ENCODE data around the gene MYPOP. TPM values are rescaled to one million over a fixed set of nuclear protein-coding genes. Genes with fewer than 3 reads are reported as not detected.
A peak's percentile ranks its signal among the peaks of the same experiment; 100 is the strongest.

Gene MYPOP
- total and polyA plus RNA-seq, 2 of the 13 experiments (the other 11 are each of a cell fraction or from before 2014, with no cell fraction given) = 2.3 to 2.7 TPM

DNA sequence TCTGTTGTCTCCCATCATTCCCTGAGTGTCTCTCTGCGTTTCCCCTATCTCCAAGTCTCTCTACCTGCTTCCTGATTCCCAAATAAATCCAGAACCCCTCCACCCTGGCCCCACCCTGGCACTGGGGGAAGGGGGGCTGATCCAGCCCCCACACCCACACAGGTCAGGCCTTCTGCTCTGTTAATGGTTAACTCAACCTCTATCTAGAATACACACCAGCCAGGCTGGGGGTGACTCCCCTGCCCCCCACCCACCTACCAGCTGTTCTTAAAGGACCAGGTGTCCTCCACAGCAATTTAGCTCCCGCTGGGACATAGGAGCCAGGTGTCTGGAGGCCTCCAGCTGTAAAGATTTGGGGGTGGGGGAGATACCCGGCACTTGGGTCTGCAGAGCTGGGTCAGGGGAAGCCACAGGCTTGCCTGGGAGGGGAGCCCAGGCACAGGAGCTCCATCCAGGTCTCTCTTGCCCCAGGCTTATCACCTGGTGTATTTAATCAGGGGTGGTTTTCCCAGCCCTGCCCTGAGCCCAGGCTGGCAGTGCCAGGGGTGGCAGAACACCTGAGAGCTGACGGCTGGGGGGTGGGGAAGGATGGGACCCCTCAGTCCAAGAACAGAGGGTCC is 20.4 kb downstream of the MYPOP start (continued):
- TF ChIP-seq, protein P1, sequence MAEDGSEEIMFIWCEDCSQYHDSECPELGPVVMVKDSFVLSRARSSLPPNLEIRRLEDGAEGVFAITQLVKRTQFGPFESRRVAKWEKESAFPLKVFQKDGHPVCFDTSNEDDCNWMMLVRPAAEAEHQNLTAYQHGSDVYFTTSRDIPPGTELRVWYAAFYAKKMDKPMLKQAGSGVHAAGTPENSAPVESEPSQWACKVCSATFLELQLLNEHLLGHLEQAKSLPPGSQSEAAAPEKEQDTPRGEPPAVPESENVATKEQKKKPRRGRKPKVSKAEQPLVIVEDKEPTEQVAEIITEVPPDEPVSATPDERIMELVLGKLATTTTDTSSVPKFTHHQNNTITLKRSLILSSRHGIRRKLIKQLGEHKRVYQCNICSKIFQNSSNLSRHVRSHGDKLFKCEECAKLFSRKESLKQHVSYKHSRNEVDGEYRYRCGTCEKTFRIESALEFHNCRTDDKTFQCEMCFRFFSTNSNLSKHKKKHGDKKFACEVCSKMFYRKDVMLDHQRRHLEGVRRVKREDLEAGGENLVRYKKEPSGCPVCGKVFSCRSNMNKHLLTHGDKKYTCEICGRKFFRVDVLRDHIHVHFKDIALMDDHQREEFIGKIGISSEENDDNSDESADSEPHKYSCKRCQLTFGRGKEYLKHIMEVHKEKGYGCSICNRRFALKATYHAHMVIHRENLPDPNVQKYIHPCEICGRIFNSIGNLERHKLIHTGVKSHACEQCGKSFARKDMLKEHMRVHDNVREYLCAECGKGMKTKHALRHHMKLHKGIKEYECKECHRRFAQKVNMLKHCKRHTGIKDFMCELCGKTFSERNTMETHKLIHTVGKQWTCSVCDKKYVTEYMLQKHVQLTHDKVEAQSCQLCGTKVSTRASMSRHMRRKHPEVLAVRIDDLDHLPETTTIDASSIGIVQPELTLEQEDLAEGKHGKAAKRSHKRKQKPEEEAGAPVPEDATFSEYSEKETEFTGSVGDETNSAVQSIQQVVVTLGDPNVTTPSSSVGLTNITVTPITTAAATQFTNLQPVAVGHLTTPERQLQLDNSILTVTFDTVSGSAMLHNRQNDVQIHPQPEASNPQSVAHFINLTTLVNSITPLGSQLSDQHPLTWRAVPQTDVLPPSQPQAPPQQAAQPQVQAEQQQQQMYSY (CRISPR knock-in tag; IDR thresholded peaks at IDR 0.05) = no peak
- TF ChIP-seq ZNF503 (CRISPR knock-in tag; IDR thresholded peaks at IDR 0.05) (peak; percentile 86; the same call in 1 of the 2 replicates), SNAI1 (CRISPR knock-in tag; IDR thresholded peaks at IDR 0.05; ENCODE audit: borderline replicate concordance) (no peak), CBFB (CRISPR knock-in tag; IDR thresholded peaks at IDR 0.05) (0 out of 2 replicates have a peak, but pooled peaks have one; percentile 32), ZNF562 (CRISPR knock-in tag; IDR thresholded peaks at IDR 0.05; ENCODE audit: borderline replicate concordance) (no peak), ZNF282 (IDR thresholded peaks at IDR 0.05; ENCODE audit: partially characterized antibody) (no peak), MXI1 (IDR thresholded peaks at IDR 0.05; ENCODE audit: borderline replicate concordance, low read depth, low read length) (peak; percentile 31; the same call in 1 of the 3 replicates), RARA (CRISPR knock-in tag; IDR thresholded peaks at IDR 0.05) (peak; percentile 84), NBN (conservative IDR thresholded peaks at IDR 0.05) (no peak), ZNF530 (CRISPR knock-in tag; IDR thresholded peaks at IDR 0.05; ENCODE audit: low read depth) (no peak), ARID5B (CRISPR knock-in tag; IDR thresholded peaks at IDR 0.05) (peak; percentile 64), NFE2 (CRISPR knock-in tag; IDR thresholded peaks at IDR 0.05) (no peak), ZGPAT (CRISPR knock-in tag; IDR thresholded peaks at IDR 0.05) (peak; percentile 59), NR0B2 (CRISPR knock-in tag; IDR thresholded peaks at IDR 0.05) (no peak), ZNF160 (CRISPR knock-in tag; IDR thresholded peaks at IDR 0.05) (peak; percentile 58; the same call in 1 of the 2 replicates), HDAC1 (CRISPR knock-in tag; IDR thresholded peaks at IDR 0.05) (peak; percentile 73), ZNF784 (CRISPR knock-in tag; IDR thresholded peaks at IDR 0.05; ENCODE audit: borderline replicate concordance) (no peak)
